HL-60 (cell line): ENCODE results near the gene DAP.

Source experiments
- DNase-seq, 2 experiments: peaks; one replicate each; pipeline ENCODE4 v3.0.0-alpha.2; 2010 to 2020; ENCODE audit warnings: low read depth in 1 of 2, low spot score in 1 of 2
- H3K27ac ChIP-seq: fragments of 250-450 bp; sonication (Bioruptor Pico); replicated peaks from 2 replicates; pipeline ENCODE4 v1.5.1; 2020; ENCODE audit warnings: mild to moderate bottlenecking, moderate library complexity
- H3K27me3 ChIP-seq: fragments of 250-450 bp; sonication (Bioruptor Pico); 2 replicates; pipeline ENCODE4 v1.5.1; 2021; ENCODE audit warnings: mild to moderate bottlenecking, moderate library complexity; ENCODE audit not compliant: insufficient read depth, poor library complexity, severe bottlenecking
- H3K4me3 ChIP-seq: replicated peaks from 2 replicates; pipeline ENCODE4 v1.5.1; 2011; ENCODE audit warnings: mild to moderate bottlenecking, control low read depth, low read length; ENCODE audit not compliant: insufficient read depth
- CTCF ChIP-seq: IDR thresholded peaks from one replicate; pipeline ENCODE4 v1.5.1; 2011; ENCODE audit warnings: low read length, control low read depth, inconsistent platforms; ENCODE audit not compliant: insufficient read depth
- GABPA ChIP-seq: IDR thresholded peaks from 2 replicates; pipeline ENCODE4 v1.6.1; 2012; ENCODE audit warnings: low read depth
- POLR2AphosphoS5 ChIP-seq: IDR thresholded peaks from 2 replicates; pipeline ENCODE4 v1.6.1; 2012; ENCODE audit warnings: low read depth
- REST ChIP-seq: IDR thresholded peaks from 2 replicates; pipeline ENCODE4 v1.6.1; 2012; ENCODE audit warnings: low read depth; ENCODE audit not compliant: insufficient replicate concordance
- SPI1 ChIP-seq: IDR thresholded peaks from 2 replicates; pipeline ENCODE4 v1.6.1; 2012; ENCODE audit warnings: low read depth, mild to moderate bottlenecking, borderline replicate concordance

DAP gene

GRCh38 chr5:10710513-10711128 is 50.4 kb downstream of the DAP start:
- Histone ChIP-seq H3K4me3 (no peak overlapping the region), H3K27ac (no peak overlapping the region), H3K27me3 (no peaks in the 10 kb centered on the region)
- TF ChIP-seq SPI1, result no peak
- no peak for TF ChIP-seq POLR2AphosphoS5
- TF ChIP-seq REST, result no peak
- TF ChIP-seq CTCF, result no peak
- TF ChIP-seq GABPA, result no peak
- DNase-seq, result no peak

GRCh38 chr5:10709933-10710332 is 51.1 kb downstream of the DAP start:
- TF ChIP-seq REST, result no peak
- TF ChIP-seq POLR2AphosphoS5, result no peak
- TF ChIP-seq GABPA, result no peak
- TF ChIP-seq CTCF, result no peak
- no peak for TF ChIP-seq SPI1
- no peak for DNase-seq

GRCh38 chr5:10709409-10709808 is 51.6 kb downstream of the DAP start:
- H3K27me3 ChIP-seq, result no peaks in the 10 kb centered on the region
- no peak for DNase-seq
- H3K4me3 ChIP-seq, result no peak overlapping the region
- TF ChIP-seq SPI1, result no peak
- no peak for TF ChIP-seq GABPA
- TF ChIP-seq REST, result no peak
- TF ChIP-seq CTCF, result no peak
- TF ChIP-seq POLR2AphosphoS5, result no peak
- no peak overlapping the region for H3K27ac ChIP-seq

More at GRCh38 chr5:10709933-10710332, 51.1 kb downstream of the DAP start:
- Histone ChIP-seq H3K4me3 (no peak overlapping the region), H3K27ac (no peak overlapping the region), H3K27me3 (no peaks in the 10 kb centered on the region)
